ENCODE data around the gene DGKD. TPM values are rescaled to one million over a fixed set of nuclear protein-coding genes. Genes with fewer than 3 reads are reported as not detected.

DGKD gene
- total RNA-seq, 1 donor = 16.0 TPM

DNA sequence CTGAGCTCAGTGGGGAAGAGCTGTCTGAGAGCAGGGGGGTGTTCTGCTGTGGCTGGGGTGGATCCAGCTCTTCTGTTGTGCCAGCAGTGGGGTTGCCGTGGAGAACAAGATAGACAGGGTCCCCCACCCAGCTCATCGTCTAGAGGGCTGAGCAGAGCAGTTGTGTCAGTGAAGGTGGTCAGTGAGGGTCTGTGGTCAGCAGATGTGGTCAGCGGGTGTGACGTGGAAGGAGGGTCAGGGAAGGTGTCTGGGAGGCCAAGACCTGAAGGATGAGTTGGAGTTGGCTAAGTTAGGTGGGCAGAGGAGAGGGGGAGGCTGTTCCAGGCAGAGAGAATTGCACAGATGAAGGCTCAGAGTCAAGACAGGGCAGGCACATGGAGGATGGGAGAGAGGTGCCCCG lies 103.1 kb downstream of the DGKD start:
- H3K4me3 ChIP-seq (ENCODE audit: low read depth, low read length) = no peak overlapping the region
- DNase-seq (ENCODE audit: low read depth) = no peak
- TF ChIP-seq, protein P1, sequence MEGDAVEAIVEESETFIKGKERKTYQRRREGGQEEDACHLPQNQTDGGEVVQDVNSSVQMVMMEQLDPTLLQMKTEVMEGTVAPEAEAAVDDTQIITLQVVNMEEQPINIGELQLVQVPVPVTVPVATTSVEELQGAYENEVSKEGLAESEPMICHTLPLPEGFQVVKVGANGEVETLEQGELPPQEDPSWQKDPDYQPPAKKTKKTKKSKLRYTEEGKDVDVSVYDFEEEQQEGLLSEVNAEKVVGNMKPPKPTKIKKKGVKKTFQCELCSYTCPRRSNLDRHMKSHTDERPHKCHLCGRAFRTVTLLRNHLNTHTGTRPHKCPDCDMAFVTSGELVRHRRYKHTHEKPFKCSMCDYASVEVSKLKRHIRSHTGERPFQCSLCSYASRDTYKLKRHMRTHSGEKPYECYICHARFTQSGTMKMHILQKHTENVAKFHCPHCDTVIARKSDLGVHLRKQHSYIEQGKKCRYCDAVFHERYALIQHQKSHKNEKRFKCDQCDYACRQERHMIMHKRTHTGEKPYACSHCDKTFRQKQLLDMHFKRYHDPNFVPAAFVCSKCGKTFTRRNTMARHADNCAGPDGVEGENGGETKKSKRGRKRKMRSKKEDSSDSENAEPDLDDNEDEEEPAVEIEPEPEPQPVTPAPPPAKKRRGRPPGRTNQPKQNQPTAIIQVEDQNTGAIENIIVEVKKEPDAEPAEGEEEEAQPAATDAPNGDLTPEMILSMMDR (IDR thresholded peaks at IDR 0.05; ENCODE audit: insufficient read depth, low read depth, low read length) = no peak

DNA sequence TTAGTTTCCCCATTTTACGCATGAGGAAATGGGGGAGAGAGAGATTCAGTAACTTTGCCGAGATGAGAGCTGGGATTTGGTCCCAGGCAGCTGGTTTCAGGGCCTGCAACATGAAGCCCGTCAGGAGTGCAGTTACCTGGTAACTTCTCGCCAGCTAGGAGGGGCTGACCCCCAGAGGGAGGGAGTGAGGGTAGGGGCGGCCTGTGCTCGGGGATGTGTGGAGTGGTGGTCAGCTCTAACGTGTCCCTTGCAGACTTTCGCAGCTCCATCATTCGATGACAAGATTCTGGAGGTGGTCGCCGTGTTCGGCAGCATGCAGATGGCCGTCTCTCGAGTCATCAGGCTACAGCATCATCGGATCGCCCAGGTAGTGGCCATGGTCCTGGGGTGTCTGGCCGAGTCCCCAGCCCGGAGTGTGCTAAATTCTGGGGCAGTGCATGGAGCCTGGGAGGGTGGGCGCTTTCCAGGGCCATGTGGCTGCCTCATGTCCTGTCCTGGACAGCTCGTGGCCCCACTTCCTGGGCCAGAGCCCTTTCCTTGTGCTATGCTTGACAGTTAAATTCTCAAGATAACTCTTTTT lies 103.8 kb downstream of the DGKD start:
- TF ChIP-seq, protein P1 (IDR thresholded peaks at IDR 0.05; ENCODE audit: insufficient read depth, low read depth, low read length) = no peak
- H3K4me3 ChIP-seq (ENCODE audit: low read depth, low read length) = no peak overlapping the region
- no peak for DNase-seq (ENCODE audit: low read depth)

DNA sequence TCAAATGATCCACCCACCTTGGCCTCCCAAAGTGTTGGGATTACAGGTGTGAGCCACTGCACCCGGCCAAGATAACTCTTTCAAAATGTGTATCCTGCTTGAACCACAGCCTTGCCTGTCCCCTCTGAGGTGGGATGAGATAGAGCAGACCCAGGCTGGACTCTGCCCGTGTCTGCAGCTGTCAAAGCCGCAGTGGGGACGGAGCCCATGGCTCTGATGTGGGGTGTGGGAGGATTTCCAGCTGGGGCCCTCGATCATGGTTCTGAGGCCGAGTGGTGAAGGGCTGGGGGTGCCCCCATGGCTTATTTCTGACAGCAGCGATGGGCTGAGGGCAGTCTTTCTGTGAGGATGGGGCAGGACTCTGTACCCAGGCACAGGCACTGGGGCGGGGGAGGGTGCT lies 104.5 kb downstream of the DGKD start:
- no peak overlapping the region for H3K4me3 ChIP-seq (ENCODE audit: low read depth, low read length)
- no peak for DNase-seq (ENCODE audit: low read depth)
- TF ChIP-seq, protein P1 (IDR thresholded peaks at IDR 0.05; ENCODE audit: insufficient read depth, low read depth, low read length) = no peak

DNA sequence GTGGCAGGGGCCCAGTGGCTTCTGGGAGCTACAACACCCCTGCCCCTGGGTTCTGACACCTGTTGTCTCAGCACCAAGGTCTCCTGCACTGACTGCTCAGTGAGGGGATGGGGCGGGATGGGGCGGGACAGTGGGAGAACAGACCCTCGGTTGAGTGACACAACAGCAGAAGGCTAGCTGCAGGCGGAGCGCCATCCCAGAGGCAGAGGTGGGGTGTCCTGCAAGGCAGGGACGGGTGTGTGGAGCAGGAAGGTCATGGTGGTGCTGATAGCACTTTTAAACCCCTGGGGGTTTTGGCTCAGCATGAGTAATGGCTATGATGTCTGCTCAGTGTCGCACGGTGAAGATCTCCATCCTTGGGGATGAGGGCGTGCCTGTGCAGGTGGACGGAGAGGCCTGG lies 105.1 kb downstream of the DGKD start:
- no peak for DNase-seq (ENCODE audit: low read depth)
- TF ChIP-seq, protein P1 (IDR thresholded peaks at IDR 0.05; ENCODE audit: insufficient read depth, low read depth, low read length) = no peak
- no peak overlapping the region for H3K4me3 ChIP-seq (ENCODE audit: low read depth, low read length)

DNA sequence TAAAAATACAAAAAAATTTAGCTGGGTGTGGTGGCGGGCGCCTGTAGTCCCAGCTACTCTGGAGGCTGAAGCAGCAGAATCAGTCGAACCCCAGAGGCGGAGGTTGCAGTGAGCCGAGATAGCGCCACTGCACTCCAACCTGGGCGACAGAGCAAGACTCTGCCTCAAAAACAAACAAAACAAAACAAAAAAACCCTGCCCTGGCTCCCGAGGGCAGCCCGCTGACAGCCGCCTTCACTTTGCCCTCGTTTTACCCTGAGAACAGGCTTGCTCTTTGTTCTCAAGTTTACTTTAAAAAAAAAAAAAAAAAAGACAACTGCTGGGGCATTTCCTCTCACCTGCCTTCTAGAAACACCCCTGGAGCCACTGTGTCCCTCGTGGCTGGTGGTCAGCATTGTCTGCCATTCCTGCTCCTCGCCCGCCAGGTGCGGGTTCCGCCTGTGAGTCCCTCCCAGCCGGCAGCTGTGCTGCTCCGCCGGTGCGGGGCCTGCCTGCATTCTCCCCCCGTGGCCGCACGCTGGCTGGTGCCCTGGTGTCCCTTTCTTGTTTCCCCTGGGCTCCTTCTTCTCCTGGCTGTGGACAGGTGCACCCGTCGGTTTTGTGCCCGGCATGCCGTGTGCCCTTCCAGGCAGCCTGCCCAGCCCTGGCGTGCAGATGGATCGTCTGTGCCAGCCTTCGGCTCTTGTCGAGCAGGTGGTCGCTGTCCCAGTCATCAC lies 106.6 kb downstream of the DGKD start:
- DNase-seq (ENCODE audit: low read depth) = no peak
- TF ChIP-seq, protein P1 (IDR thresholded peaks at IDR 0.05; ENCODE audit: insufficient read depth, low read depth, low read length) = no peak
- no peak overlapping the region for H3K4me3 ChIP-seq (ENCODE audit: low read depth, low read length)

DNA sequence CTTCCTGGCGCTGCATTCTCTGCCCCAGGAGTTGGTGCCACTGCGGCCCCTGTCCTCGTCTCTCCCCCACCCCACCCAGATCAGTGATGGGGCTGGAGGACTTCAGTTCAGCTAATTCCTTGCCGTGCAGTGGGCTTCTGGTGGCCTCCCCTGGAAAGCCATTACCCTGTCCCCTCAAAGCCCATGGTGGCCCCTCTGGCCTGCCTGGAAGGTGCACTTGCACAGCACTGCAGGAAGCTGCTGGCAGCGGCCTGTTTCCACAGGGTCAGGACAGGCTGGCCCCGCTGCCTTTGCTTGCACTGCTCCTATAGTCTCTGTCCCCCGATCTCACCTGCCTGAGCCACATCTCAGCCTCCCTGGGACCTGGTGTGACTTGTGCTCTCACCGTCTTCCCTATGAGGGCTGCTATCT lies 107.2 kb downstream of the DGKD start:
- TF ChIP-seq, protein P1 (IDR thresholded peaks at IDR 0.05; ENCODE audit: insufficient read depth, low read depth, low read length) = no peak
- no peak overlapping the region for H3K4me3 ChIP-seq (ENCODE audit: low read depth, low read length)
- DNase-seq (ENCODE audit: low read depth) = no peak
